Measurements from ENCODE around the gene LUC7L.
"Not testable (repeated sequence)": the region's sequence is repeated elsewhere in the genome, so short reads cannot be mapped to it uniquely, and the experiment has no call there.

LUC7L gene

DNA sequence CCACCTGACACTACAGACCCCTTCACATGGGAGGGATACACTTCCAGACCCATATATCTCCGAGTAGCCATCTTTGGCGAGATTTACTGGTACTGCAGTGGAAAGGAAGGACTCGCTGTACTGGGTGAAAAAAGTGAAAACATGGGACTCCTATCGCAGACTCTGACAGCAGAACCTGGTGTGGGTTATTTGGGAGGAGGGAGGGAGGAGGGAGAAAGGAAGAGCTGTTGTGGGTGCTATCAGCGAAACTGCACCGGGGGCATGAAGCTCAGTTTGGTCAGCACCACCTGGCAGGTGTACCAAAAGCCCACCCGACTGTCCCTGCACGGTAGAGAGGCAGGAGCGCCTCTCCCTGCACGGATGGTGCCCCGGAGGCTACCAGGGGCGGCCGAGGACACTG is 44.0 kb downstream of the LUC7L start:
- no peak for DNase-seq (ENCODE audit: low read depth)
- H3K4me3 ChIP-seq (ENCODE audit: low read depth, low read length) = no peak overlapping the region

DNA sequence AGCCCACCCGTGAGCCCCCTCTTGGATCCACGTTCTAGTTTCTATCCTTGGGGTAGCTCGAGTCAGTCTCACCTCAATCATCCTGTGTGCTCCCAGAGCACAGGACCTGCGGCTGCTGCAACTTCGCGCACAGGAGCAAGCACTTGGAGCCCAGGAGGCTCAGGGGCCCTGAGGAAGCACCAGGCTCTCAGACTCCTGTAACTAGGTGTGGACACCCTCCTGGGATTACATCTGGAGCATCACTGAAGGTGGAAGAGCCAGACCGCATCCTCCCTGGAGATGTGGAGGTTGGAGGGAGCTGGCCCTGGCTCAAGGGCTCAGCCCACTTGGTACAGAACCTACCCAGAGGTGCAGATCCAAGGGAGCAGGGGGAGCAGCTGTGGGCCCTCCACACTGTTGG is 46.2 kb downstream of the LUC7L start:
- DNase-seq (ENCODE audit: low read depth) = no peak
- no peak overlapping the region for H3K4me3 ChIP-seq (ENCODE audit: low read depth, low read length)

- H3K4me3 ChIP-seq (ENCODE audit: low read depth, low read length) = peak overlapping the region; percentile 46
- no peak for DNase-seq (ENCODE audit: low read depth)
These were observed 47.7 kb downstream of the LUC7L start for GRCh38 chr16:181565-182021.

- H3K4me3 ChIP-seq (ENCODE audit: low read depth, low read length) = peak overlapping the region; percentile 46
- no peak for DNase-seq (ENCODE audit: low read depth)
These were observed 48.3 kb downstream of the LUC7L start for GRCh38 chr16:180681-181564.

- H3K4me3 ChIP-seq (ENCODE audit: low read depth, low read length) = peak within 1 kb of the TSS; percentile 46
- DNase-seq (ENCODE audit: low read depth) = no peak
These were observed 49.1 kb downstream of the LUC7L start, which contains the start of gene HBQ1 for GRCh38 chr16:180101-180675. HBQ1 (plus strand) TSS chr16:180459; CDS start chr16:180487, 28 bp downstream.

DNA sequence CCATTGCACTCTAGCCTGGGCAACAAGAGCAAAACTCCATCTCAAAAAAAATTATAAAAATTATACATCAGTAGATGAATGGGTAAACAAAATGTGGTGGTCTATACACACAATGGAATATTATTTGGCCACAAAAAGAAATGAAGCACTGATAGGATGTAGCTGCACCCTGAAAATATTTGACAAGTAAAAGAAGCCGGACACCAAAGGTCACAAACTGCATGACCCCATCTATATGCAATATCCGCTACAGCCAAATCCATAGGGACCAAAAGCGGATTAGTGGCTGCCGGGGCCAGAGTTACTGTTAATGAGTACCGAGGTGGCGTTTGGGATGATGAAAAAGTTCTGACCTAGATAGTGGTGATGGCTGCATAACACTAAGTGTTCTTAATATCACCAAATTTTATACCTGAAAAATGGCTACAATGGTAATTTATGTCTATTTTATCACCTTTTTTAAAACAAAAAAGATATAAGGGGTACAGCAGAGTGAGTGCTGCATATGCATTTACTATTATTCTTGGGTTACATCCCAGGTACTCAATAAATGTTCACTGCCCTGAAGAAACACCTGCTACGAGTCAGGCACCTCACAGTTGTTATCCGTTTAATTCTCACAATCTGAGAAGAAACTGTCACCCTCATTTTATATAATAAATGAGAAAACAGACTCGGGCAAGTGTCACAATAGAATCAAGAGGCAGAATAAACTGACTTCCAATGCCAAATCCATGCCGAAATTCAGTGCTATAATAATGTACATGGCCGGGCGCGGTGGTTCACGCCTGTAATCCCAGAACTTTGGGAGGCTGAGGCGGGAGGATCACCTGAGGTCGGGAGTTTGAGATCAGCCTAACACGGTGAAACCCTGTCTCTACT is 49.8 kb downstream of the LUC7L start:
- H3K4me3 ChIP-seq (ENCODE audit: low read depth, low read length) = no peak overlapping the region
- DNase-seq (ENCODE audit: low read depth) = no peak

GRCh38 chr16:178668-179015 is 50.6 kb downstream of the LUC7L start:
- no peak for DNase-seq (ENCODE audit: low read depth)
- no peak overlapping the region for H3K4me3 ChIP-seq (ENCODE audit: low read depth, low read length)

DNA sequence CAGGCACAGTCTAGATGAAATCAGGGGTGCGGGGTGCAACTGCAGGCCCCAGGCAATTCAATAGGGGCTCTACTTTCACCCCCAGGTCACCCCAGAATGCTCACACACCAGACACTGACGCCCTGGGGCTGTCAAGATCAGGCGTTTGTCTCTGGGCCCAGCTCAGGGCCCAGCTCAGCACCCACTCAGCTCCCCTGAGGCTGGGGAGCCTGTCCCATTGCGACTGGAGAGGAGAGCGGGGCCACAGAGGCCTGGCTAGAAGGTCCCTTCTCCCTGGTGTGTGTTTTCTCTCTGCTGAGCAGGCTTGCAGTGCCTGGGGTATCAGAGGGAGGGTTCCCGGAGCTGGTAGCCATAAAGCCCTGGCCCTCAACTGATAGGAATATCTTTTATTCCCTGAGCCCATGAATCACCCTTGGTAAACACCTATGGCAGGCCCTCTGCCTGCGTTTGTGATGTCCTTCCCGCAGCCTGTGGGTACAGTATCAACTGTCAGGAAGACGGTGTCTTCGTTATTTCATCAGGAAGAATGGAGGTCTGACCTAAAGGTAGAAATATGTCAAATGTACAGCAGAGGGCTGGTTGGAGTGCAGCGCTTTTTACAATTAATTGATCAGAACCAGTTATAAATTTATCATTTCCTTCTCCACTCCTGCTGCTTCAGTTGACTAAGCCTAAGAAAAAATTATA is 51.1 kb downstream of the LUC7L start:
- no peak overlapping the region for H3K4me3 ChIP-seq (ENCODE audit: low read depth, low read length)

DNA sequence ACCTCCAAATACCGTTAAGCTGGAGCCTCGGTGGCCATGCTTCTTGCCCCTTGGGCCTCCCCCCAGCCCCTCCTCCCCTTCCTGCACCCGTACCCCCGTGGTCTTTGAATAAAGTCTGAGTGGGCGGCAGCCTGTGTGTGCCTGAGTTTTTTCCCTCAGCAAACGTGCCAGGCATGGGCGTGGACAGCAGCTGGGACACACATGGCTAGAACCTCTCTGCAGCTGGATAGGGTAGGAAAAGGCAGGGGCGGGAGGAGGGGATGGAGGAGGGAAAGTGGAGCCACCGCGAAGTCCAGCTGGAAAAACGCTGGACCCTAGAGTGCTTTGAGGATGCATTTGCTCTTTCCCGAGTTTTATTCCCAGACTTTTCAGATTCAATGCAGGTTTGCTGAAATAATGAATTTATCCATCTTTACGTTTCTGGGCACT is 51.8 kb downstream of the LUC7L start:
- DNase-seq (ENCODE audit: low read depth) = no peak
- H3K4me3 ChIP-seq (ENCODE audit: low read depth, low read length) = no peak overlapping the region

More for the DNA sequence above, 51.1 kb downstream of the LUC7L start:
- no peak for DNase-seq (ENCODE audit: low read depth)

DNA sequence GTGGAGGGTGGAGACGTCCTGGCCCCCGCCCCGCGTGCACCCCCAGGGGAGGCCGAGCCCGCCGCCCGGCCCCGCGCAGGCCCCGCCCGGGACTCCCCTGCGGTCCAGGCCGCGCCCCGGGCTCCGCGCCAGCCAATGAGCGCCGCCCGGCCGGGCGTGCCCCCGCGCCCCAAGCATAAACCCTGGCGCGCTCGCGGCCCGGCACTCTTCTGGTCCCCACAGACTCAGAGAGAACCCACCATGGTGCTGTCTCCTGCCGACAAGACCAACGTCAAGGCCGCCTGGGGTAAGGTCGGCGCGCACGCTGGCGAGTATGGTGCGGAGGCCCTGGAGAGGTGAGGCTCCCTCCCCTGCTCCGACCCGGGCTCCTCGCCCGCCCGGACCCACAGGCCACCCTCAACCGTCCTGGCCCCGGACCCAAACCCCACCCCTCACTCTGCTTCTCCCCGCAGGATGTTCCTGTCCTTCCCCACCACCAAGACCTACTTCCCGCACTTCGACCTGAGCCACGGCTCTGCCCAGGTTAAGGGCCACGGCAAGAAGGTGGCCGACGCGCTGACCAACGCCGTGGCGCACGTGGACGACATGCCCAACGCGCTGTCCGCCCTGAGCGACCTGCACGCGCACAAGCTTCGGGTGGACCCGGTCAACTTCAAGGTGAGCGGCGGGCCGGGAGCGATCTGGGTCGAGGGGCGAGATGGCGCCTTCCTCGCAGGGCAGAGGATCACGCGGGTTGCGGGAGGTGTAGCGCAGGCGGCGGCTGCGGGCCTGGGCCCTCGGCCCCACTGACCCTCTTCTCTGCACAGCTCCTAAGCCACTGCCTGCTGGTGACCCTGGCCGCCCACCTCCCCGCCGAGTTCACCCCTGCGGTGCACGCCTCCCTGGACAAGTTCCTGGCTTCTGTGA is 52.5 kb downstream of the LUC7L start, which contains the start of gene HBA1:
Gene HBA1, plus strand, starts transcription at position 204 of the 906 bp plus-strand sequence. Its CDS starts 37 bp downstream, at position 241.
- H3K4me3 ChIP-seq (ENCODE audit: low read depth, low read length); DNase-seq (ENCODE audit: low read depth): not testable (repeated sequence)

GRCh38 chr16:176006-176405 is 53.2 kb downstream of the LUC7L start:
- H3K4me3 ChIP-seq (ENCODE audit: low read depth, low read length); DNase-seq (ENCODE audit: low read depth): not testable (repeated sequence)

DNA sequence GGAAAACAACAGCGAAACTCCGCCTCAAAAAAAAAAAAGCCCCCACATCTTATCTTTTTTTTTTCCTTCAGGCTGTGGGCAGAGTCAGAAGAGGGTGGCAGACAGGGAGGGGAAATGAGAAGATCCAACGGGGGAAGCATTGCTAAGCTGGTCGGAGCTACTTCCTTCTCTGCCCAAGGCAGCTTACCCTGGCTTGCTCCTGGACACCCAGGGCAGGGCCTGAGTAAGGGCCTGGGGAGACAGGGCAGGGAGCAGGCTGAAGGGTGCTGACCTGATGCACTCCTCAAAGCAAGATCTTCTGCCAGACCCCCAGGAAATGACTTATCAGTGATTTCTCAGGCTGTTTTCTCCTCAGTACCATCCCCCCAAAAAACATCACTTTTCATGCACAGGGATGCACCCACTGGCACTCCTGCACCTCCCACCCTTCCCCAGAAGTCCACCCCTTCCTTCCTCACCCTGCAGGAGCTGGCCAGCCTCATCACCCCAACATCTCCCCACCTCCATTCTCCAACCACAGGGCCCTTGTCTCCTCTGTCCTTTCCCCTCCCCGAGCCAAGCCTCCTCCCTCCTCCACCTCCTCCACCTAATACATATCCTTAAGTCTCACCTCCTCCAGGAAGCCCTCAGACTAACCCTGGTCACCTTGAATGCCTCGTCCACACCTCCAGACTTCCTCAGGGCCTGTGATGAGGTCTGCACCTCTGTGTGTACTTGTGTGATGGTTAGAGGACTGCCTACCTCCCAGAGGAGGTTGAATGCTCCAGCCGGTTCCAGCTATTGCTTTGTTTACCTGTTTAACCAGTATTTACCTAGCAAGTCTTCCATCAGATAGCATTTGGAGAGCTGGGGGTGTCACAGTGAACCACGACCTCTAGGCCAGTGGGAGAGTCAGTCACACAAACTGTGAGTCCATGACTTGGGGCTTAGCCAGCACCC is 54.0 kb downstream of the LUC7L start:
- no peak overlapping the region for H3K4me3 ChIP-seq (ENCODE audit: low read depth, low read length)
- DNase-seq (ENCODE audit: low read depth) = no peak

GRCh38 chr16:173928-174769 is 55.1 kb downstream of the LUC7L start:
- DNase-seq (ENCODE audit: low read depth); H3K4me3 ChIP-seq (ENCODE audit: low read depth, low read length): not testable (repeated sequence)

GRCh38 chr16:173211-173854 is 55.9 kb downstream of the LUC7L start:
- DNase-seq (ENCODE audit: low read depth); H3K4me3 ChIP-seq (ENCODE audit: low read depth, low read length): not testable (repeated sequence)

- not testable (repeated sequence) for DNase-seq (ENCODE audit: low read depth); H3K4me3 ChIP-seq (ENCODE audit: low read depth, low read length)
These were observed 56.8 kb downstream of the LUC7L start, which contains the start of gene HBA2 for GRCh38 chr16:172374-172941. HBA2 (plus strand) TSS chr16:172876; CDS start chr16:172913, 37 bp downstream.
